ENCODE results near the gene FBXO24. TPM values are rescaled to one million over a fixed set of nuclear protein-coding genes. Genes with fewer than 3 reads are reported as not detected.
"Not testable (repeated sequence)": the region's sequence is repeated elsewhere in the genome, so short reads cannot be mapped to it uniquely, and the experiment has no call there.

The FBXO24 gene
- total RNA-seq, 2 experiments from 2014 or later, result 0.16 to 1.7 TPM

GRCh38 chr7:100546926-100547800, 39.0 kb upstream of the FBXO24 start:
- no peak for TF ChIP-seq CTCF (conservative IDR thresholded peaks at IDR 0.05; ENCODE audit: low read length)
- no peak for TF ChIP-seq EZH2phosphoT487 (IDR thresholded peaks at IDR 0.05; ENCODE audit: borderline replicate concordance, low read depth, low read length)
- Histone ChIP-seq H3K27ac (ENCODE audit: low read depth, low read length, poor library complexity, severe bottlenecking) (peak overlapping the region; percentile 46), H3K9me3 (ENCODE audit: low read length) (no peaks in the 10 kb centered on the region), H3K9me2 (ENCODE audit: insufficient read depth, low read length) (no peaks in the 10 kb centered on the region), H3K79me2 (ENCODE audit: insufficient read depth, low read depth, low read length) (peaks cover 46% of the 10 kb centered on the region; the same call in 1 of the 2 replicates), H2AFZ (ENCODE audit: low read length) (peak overlapping the region; percentile 10; the same call in 1 of the 2 replicates), H3K4me1 (ENCODE audit: insufficient read depth, low read length, poor library complexity, severe bottlenecking) (peaks cover 85% of the 10 kb centered on the region), H3K4me3 (ENCODE audit: low read depth, low read length, poor library complexity, severe bottlenecking) (no peak overlapping the region), H4K20me1 (ENCODE audit: insufficient read depth, low read length) (no peaks in the 10 kb centered on the region), H3K4me2 (ENCODE audit: low read length) (peak overlapping the region; percentile 65), H3K36me3 (ENCODE audit: insufficient read depth, low read length) (peaks cover 16% of the 10 kb centered on the region)
- intact Hi-C loops (cut with micrococcal nuclease; ENCODE audit: unreplicated experiment), result no loop called here
- DNase-seq (ENCODE audit: low spot score), result no peak
- POLR2A ChIA-PET, result interaction anchor here (0.6 to 1.8 kb wide), 8 partner anchors 8 to 280 kb away, joined by 3 to 6 read pairs (median 3); partner anchors contain the start of genes AGFG2, FBXO24, LRCH4 and MOSPD3
- CTCF ChIA-PET (ENCODE audit: unreplicated experiment), result no interaction called here
- BruUV-seq (replicated peaks), result no TSS peak

GRCh38 chr7:100547872-100548271, 38.3 kb upstream of the FBXO24 start:
- no peaks in the 10 kb centered on the region for H4K20me1 ChIP-seq (ENCODE audit: insufficient read depth, low read length)
- intact Hi-C loops (cut with micrococcal nuclease; ENCODE audit: unreplicated experiment), result no loop called here
- no TSS peak for BruUV-seq (replicated peaks)
- TF ChIP-seq EZH2phosphoT487 (IDR thresholded peaks at IDR 0.05; ENCODE audit: borderline replicate concordance, low read depth, low read length) (no peak), CTCF (conservative IDR thresholded peaks at IDR 0.05; ENCODE audit: low read length) (no peak)
- peak overlapping the region; percentile 49 for H3K4me2 ChIP-seq (ENCODE audit: low read length)
- POLR2A ChIA-PET, result interaction anchor here (0.5 to 1.3 kb wide), 4 partner anchors 9 to 232 kb away, joined by 3 to 4 read pairs (median 4); partner anchors contain the start of gene AGFG2
- H3K4me3 ChIP-seq (ENCODE audit: low read depth, low read length, poor library complexity, severe bottlenecking), result no peak overlapping the region
- H3K4me1 ChIP-seq (ENCODE audit: insufficient read depth, low read length, poor library complexity, severe bottlenecking), result peaks cover 78% of the 10 kb centered on the region
- H3K79me2 ChIP-seq (ENCODE audit: insufficient read depth, low read depth, low read length), result peaks cover 40% of the 10 kb centered on the region; the same call in 1 of the 2 replicates
- peak overlapping the region; percentile 10; the same call in 1 of the 2 replicates for H2AFZ ChIP-seq (ENCODE audit: low read length)
- H3K36me3 ChIP-seq (ENCODE audit: insufficient read depth, low read length), result peaks cover 23% of the 10 kb centered on the region
- CTCF ChIA-PET (ENCODE audit: unreplicated experiment), result interaction anchor here (0.5 kb wide), 1 partner anchor 20 kb away, joined by 3 read pairs; no protein-coding TSS in a partner anchor
- no peaks in the 10 kb centered on the region for H3K9me3 ChIP-seq (ENCODE audit: low read length)
- no peaks in the 10 kb centered on the region for H3K9me2 ChIP-seq (ENCODE audit: insufficient read depth, low read length)
- peak; percentile 49 for DNase-seq (ENCODE audit: low spot score)
- H3K27ac ChIP-seq (ENCODE audit: low read depth, low read length, poor library complexity, severe bottlenecking), result peak overlapping the region; percentile 46

GRCh38 chr7:100548446-100548845, 37.7 kb upstream of the FBXO24 start:
- DNase-seq (ENCODE audit: low spot score); BruUV-seq (replicated peaks); intact Hi-C loops (cut with micrococcal nuclease; ENCODE audit: unreplicated experiment); H2AFZ ChIP-seq (ENCODE audit: low read length); H3K9me2 ChIP-seq (ENCODE audit: insufficient read depth, low read length); H4K20me1 ChIP-seq (ENCODE audit: insufficient read depth, low read length); H3K9me3 ChIP-seq (ENCODE audit: low read length); H3K4me3 ChIP-seq (ENCODE audit: low read depth, low read length, poor library complexity, severe bottlenecking): not testable (repeated sequence)
- Histone ChIP-seq H3K27ac (ENCODE audit: low read depth, low read length, poor library complexity, severe bottlenecking) (peak overlapping the region; percentile 46), H3K79me2 (ENCODE audit: insufficient read depth, low read depth, low read length) (peaks cover 36% of the 10 kb centered on the region; the same call in 1 of the 2 replicates), H3K4me1 (ENCODE audit: insufficient read depth, low read length, poor library complexity, severe bottlenecking) (peaks cover 73% of the 10 kb centered on the region), H3K4me2 (ENCODE audit: low read length) (peak overlapping the region; percentile 4; the same call in 1 of the 2 replicates), H3K36me3 (ENCODE audit: insufficient read depth, low read length) (peaks cover 29% of the 10 kb centered on the region)
- ChIA-PET POLR2A (interaction anchor here (0.5 to 1.2 kb wide), 3 partner anchors 38 to 231 kb away, joined by 3 to 4 read pairs (median 3); partner anchors contain the start of gene FBXO24), CTCF (ENCODE audit: unreplicated experiment) (interaction anchor here (0.5 to 1.0 kb wide), 2 partner anchors 11 to 20 kb away, joined by 3 to 4 read pairs; no protein-coding TSS in a partner anchor)
